ENCODE data around the gene NOTCH2.

NOTCH2 gene

DNA sequence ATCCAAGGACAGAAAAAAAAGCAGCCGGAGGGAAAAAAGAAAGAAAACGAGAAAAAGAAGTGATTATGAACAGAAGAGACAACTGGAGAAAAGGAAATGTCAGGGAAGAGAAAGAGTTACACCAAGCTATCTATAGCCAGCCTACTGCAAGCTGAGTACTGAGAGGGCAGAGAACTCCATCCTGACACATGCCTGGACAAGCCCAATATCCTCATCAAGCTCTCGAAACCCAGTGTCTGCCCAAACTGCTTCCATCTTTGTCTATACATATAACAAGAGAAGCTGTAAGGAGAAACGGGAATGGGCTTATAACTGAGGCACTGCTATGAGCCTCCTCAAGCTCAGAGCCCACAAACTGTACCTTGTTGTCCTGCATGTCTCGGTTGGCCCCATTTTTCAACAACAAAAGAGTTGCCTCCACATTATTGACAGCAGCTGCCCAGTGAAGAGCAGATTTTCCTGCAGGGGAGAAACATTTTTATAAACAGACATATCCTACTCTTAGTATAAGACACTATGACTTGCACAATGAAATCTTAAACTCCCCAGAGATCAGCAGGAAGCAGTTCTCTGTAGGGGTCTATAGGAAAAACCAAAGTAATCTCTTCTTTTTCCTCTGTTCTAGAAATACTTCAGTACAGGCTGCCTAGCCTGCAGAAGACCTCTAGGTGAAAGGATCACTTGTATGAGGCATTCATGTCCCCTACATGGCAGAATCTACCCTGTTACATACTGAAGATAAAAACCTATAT, 152.0 kb downstream of the NOTCH2 start:
- ChIA-PET POLR2A (no interaction called here), CTCF (interaction anchor here (1.5 kb wide), 1 partner anchor 108 kb away, joined by 4 read pairs; no protein-coding TSS in a partner anchor)
- TF ChIP-seq, protein P1, sequence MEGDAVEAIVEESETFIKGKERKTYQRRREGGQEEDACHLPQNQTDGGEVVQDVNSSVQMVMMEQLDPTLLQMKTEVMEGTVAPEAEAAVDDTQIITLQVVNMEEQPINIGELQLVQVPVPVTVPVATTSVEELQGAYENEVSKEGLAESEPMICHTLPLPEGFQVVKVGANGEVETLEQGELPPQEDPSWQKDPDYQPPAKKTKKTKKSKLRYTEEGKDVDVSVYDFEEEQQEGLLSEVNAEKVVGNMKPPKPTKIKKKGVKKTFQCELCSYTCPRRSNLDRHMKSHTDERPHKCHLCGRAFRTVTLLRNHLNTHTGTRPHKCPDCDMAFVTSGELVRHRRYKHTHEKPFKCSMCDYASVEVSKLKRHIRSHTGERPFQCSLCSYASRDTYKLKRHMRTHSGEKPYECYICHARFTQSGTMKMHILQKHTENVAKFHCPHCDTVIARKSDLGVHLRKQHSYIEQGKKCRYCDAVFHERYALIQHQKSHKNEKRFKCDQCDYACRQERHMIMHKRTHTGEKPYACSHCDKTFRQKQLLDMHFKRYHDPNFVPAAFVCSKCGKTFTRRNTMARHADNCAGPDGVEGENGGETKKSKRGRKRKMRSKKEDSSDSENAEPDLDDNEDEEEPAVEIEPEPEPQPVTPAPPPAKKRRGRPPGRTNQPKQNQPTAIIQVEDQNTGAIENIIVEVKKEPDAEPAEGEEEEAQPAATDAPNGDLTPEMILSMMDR (IDR thresholded peaks at IDR 0.05; ENCODE audit: control extremely low read depth, extremely low read depth, low read depth, missing control alignments) = no peak
- no peak for DNase-seq (ENCODE audit: extremely low spot score)

DNA sequence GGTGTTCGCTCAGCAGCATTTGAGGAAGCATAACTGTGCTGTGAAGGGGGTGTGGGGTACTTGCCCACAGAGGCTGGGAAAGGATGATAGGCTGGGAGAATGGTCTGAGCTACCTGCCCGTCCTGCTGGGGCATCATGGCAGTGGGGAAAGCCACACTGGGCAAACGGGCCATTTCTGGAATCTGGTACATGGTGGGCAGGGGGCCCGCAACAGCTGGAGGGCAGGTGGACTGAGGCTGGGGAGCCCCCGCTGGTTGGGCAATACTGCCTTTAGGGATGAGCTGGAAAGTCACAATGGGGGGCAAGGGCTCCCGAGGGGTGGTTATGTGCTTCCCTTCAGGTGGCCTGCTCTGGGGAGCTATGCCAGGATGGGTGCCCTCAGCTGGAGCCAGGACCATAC, 153.9 kb downstream of the NOTCH2 start:
- CTCF ChIA-PET = no interaction called here
- POLR2A ChIA-PET = no interaction called here
- no peak for DNase-seq (ENCODE audit: extremely low spot score)
- TF ChIP-seq, protein P1 (IDR thresholded peaks at IDR 0.05; ENCODE audit: control extremely low read depth, extremely low read depth, low read depth, missing control alignments) = no peak

DNA sequence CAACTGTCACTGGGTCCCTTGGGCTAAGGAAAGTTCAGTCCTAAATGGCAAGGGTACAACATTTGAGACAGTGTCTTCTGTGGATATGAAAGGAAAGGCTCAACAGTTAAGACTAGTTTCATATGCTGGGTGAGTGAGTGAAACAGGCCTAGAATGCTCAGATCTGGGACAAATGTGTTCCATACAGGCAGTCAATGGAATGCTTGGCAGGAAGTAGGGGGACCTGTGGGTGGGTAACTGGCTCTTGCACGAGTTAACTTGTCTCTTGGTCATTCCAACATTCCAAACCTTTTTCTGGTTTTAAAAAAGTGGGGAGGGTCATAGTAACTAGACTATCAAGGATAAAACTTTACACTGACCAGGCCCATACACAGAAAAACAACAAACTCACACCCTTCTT, 155.4 kb downstream of the NOTCH2 start:
- no peak for DNase-seq (ENCODE audit: extremely low spot score)
- ChIA-PET CTCF (no interaction called here), POLR2A (no interaction called here)
- TF ChIP-seq, protein P1 (IDR thresholded peaks at IDR 0.05; ENCODE audit: control extremely low read depth, extremely low read depth, low read depth, missing control alignments) = no peak

DNA sequence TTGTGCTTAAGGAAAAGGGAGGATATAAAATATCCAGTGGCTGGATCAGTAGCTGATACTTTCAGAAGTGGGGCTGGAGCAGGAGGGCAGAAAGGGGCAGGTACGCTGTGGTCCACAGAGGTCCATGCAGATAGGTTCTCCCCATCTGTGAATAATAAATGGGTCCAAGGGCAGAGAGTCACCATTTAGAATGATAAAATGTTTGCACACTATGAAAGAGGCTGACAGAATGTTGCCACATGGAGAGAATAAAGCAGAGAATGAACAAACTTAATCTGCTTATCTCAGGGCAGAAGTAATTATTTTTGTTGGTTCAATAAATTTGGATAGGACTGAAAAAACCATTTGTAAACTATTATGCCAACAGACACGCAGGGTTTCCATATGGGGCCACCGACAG, 156.5 kb downstream of the NOTCH2 start:
- TF ChIP-seq, protein P1 (IDR thresholded peaks at IDR 0.05; ENCODE audit: control extremely low read depth, extremely low read depth, low read depth, missing control alignments) = no peak
- POLR2A ChIA-PET = no interaction called here
- DNase-seq (ENCODE audit: extremely low spot score) = no peak
- CTCF ChIA-PET = no interaction called here

DNA sequence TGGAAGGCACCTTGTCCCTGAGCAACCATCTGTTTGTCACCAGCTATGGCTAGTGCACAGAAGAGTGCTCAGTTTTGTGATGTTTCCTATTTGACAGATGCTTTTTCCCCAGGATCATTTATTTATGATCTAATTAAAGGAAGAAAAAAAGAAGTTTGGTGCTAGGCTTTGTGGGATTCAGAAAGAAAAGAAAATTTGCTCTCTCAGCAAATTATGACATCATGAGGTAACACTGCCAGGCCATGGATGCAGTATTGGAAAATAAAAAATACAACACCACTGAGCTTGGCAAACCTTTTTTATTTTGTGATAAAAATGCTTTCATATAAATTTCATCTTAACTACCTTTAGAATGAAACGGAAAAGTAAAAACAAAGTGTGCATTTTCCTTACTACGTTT, 157.7 kb downstream of the NOTCH2 start:
- TF ChIP-seq, protein P1 (IDR thresholded peaks at IDR 0.05; ENCODE audit: control extremely low read depth, extremely low read depth, low read depth, missing control alignments) = no peak
- DNase-seq (ENCODE audit: extremely low spot score) = no peak
- ChIA-PET CTCF (no interaction called here), POLR2A (no interaction called here)

DNA sequence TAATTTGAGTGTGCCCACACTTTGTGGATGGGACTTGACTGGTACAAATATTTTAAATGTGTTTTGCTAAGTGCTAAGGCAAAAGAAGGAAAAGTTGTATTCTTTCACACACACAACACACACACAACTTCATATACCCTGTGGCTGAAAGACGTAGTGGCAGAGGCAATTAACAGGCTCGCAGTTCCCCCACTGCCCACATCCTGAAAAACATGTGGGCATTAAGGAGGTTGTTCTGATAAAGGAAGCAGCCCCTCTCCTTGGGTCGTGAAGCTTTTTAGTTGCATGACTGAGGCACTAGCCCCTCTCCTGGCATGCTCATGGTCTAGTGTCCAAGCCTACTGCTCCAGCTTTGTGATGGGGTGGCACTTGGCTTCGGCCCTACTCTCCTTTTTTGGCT, 158.8 kb downstream of the NOTCH2 start:
- POLR2A ChIA-PET = no interaction called here
- DNase-seq (ENCODE audit: extremely low spot score) = no peak
- CTCF ChIA-PET = no interaction called here
- TF ChIP-seq, protein P1 (IDR thresholded peaks at IDR 0.05; ENCODE audit: control extremely low read depth, extremely low read depth, low read depth, missing control alignments) = no peak
